Left hindlimb (tissue), 1 donor: ENCODE data around the gene TCEANC2.
"Not testable (repeated sequence)": the region's sequence is repeated elsewhere in the genome, so short reads cannot be mapped to it uniquely, and the experiment has no call there.

Source experiments
- DNase-seq: peaks from one replicate; pipeline ENCODE4 v3.0.0-alpha.2; 2018

TCEANC2 gene

GRCh38 chr1:54028306-54029251, 24.8 kb upstream of the TCEANC2 start:
- DNase-seq: no peak

GRCh38 chr1:54037476-54037875, 15.9 kb upstream of the TCEANC2 start:
- DNase-seq: no peak

GRCh38 chr1:54041806-54042205, 11.6 kb upstream of the TCEANC2 start:
- no peak for DNase-seq

- no peak for DNase-seq
These were observed 7.9 kb upstream of the TCEANC2 start for GRCh38 chr1:54045496-54045895.

- no peak for DNase-seq
These were observed 6.6 kb upstream of the TCEANC2 start for GRCh38 chr1:54046671-54047383.

- DNase-seq: no peak
These were observed 5.8 kb upstream of the TCEANC2 start for GRCh38 chr1:54047384-54048305.

- DNase-seq: not testable (repeated sequence)
These were observed 3.0 kb upstream of the TCEANC2 start for GRCh38 chr1:54050435-54050834.

- no peak for DNase-seq
These were observed 1.4 kb upstream of the TCEANC2 start for GRCh38 chr1:54051933-54052430.

GRCh38 chr1:54052431-54052933, 926 bp upstream of the TCEANC2 start:
- peak; percentile 56 for DNase-seq

GRCh38 chr1:54053745-54054437, 483 bp downstream of the TCEANC2 start:
- no peak for DNase-seq

GRCh38 chr1:54054438-54054749, 986 bp downstream of the TCEANC2 start:
- no peak for DNase-seq

- no peak for DNase-seq
These were observed 10.9 kb downstream of the TCEANC2 start for GRCh38 chr1:54064299-54064698.

- peak; percentile 30 for DNase-seq
These were observed 16.4 kb downstream of the TCEANC2 start for GRCh38 chr1:54069791-54070170.

- DNase-seq: no peak
These were observed 16.9 kb downstream of the TCEANC2 start for GRCh38 chr1:54070171-54070837.

- no peak for DNase-seq
These were observed 24.0 kb downstream of the TCEANC2 start for GRCh38 chr1:54077359-54077758.

GRCh38 chr1:54080598-54081049, 27.2 kb downstream of the TCEANC2 start:
- no peak for DNase-seq

GRCh38 chr1:54081306-54082270, 28.2 kb downstream of the TCEANC2 start:
- peak; percentile 40 for DNase-seq

GRCh38 chr1:54084794-54085193, 31.4 kb downstream of the TCEANC2 start:
- no peak for DNase-seq

GRCh38 chr1:54086754-54087153, 33.3 kb downstream of the TCEANC2 start:
- DNase-seq: no peak

GRCh38 chr1:54088385-54088784, 35.0 kb downstream of the TCEANC2 start:
- DNase-seq: no peak
